HepG2 (cell line): ENCODE data around the gene APEX1. TPM values are rescaled to one million over a fixed set of nuclear protein-coding genes. Genes with fewer than 3 reads are reported as not detected.

Source experiments
- AGO2 ChIP-seq: fragments of 200-400 bp; formaldehyde crosslinking; optimal IDR thresholded peaks from 2 replicates; pipeline ENCODE3; 2017; ENCODE audit warnings: mild to moderate bottlenecking, low read depth, low read length, moderate library complexity
- AKAP8 ChIP-seq: sonication (generic); formaldehyde crosslinking; IDR thresholded peaks from 2 replicates; pipeline ENCODE4 v1.5.1; 2020; ENCODE audit warnings: mild to moderate bottlenecking, missing genetic modification reagents
- CENPBD1 ChIP-seq: sonication (generic); formaldehyde crosslinking; IDR thresholded peaks from 2 replicates; pipeline ENCODE4 v1.8.0; 2022; ENCODE audit warnings: missing genetic modification reagents, low read depth, mild to moderate bottlenecking, borderline replicate concordance
- DMAP1 ChIP-seq: IDR thresholded peaks from 2 replicates; pipeline ENCODE4 v1.6.1; 2016
- ESRRA ChIP-seq: sonication (generic); formaldehyde crosslinking; IDR thresholded peaks from 2 replicates; pipeline ENCODE4 v1.5.1; 2020; ENCODE audit warnings: mild to moderate bottlenecking, low read depth, missing genetic modification reagents
- FOSL1 ChIP-seq: sonication (generic); formaldehyde crosslinking; IDR thresholded peaks from 2 replicates; pipeline ENCODE4 v1.9.0; 2021; ENCODE audit warnings: missing genetic modification reagents, borderline replicate concordance
- MED8 ChIP-seq: sonication (generic); formaldehyde crosslinking; IDR thresholded peaks from 2 replicates; pipeline ENCODE4 v1.8.1; 2023; ENCODE audit warnings: mild to moderate bottlenecking, missing genetic modification reagents; ENCODE audit not compliant: insufficient replicate concordance
- MYNN ChIP-seq: sonication (generic); formaldehyde crosslinking; IDR thresholded peaks from 2 replicates; pipeline ENCODE4 v1.4.0; 2020; ENCODE audit warnings: mild to moderate bottlenecking, low read depth, missing genetic modification reagents
- POLR2AphosphoS5 ChIP-seq: IDR thresholded peaks from 2 replicates; pipeline ENCODE4 v1.6.1; 2012; ENCODE audit warnings: low read depth, low read length
- RFX5 ChIP-seq: IDR thresholded peaks from 2 replicates; pipeline ENCODE4 v1.6.1; 2011; ENCODE audit warnings: low read depth, low read length, improper control_type of control experiment
- TBX2 ChIP-seq: sonication (generic); formaldehyde crosslinking; IDR thresholded peaks from 2 replicates; pipeline ENCODE4 v1.5.0; 2020; ENCODE audit warnings: missing genetic modification reagents, mild to moderate bottlenecking, borderline replicate concordance
- TCF7 ChIP-seq: sonication (generic); IDR thresholded peaks from 2 replicates; pipeline ENCODE4 v1.6.1; 2016; ENCODE audit warnings: antibody characterized with exemption, low read depth
- ZNF263 ChIP-seq: sonication (generic); formaldehyde crosslinking; IDR thresholded peaks from 2 replicates; pipeline ENCODE4 v1.4.0; 2020; ENCODE audit warnings: missing genetic modification reagents
- ZNF354B ChIP-seq: sonication (generic); formaldehyde crosslinking; IDR thresholded peaks from 2 replicates; pipeline ENCODE4 v1.8.0; 2022; ENCODE audit warnings: mild to moderate bottlenecking, missing genetic modification reagents
- ZNF430 ChIP-seq: sonication (generic); formaldehyde crosslinking; IDR thresholded peaks from 2 replicates; pipeline ENCODE4 v1.9.0; 2021; ENCODE audit warnings: mild to moderate bottlenecking, missing genetic modification reagents
- ZNF446 ChIP-seq: sonication (generic); formaldehyde crosslinking; IDR thresholded peaks from 2 replicates; pipeline ENCODE4 v1.5.0; 2020; ENCODE audit warnings: mild to moderate bottlenecking, missing genetic modification reagents
- ZNF644 ChIP-seq: IDR thresholded peaks from 2 replicates; pipeline ENCODE4 v1.6.1; 2016; ENCODE audit warnings: low read depth
- ZNF7 ChIP-seq: IDR thresholded peaks from 2 replicates; pipeline ENCODE4 v1.6.1; 2016; ENCODE audit warnings: missing biosample characterization, missing genetic modification reagents
- ZNF747 ChIP-seq: sonication (generic); formaldehyde crosslinking; IDR thresholded peaks from 2 replicates; pipeline ENCODE4 v1.8.1; 2023; ENCODE audit warnings: missing genetic modification reagents, mild to moderate bottlenecking, borderline replicate concordance
- ZNF883 ChIP-seq: sonication (generic); formaldehyde crosslinking; IDR thresholded peaks from 2 replicates; pipeline ENCODE4 v1.5.1; 2020; ENCODE audit warnings: mild to moderate bottlenecking, missing genetic modification reagents; ENCODE audit errors: not compliant biosample characterization
- ZNF891 ChIP-seq: sonication (generic); formaldehyde crosslinking; IDR thresholded peaks from 2 replicates; pipeline ENCODE4 v1.5.0; 2020; ENCODE audit warnings: mild to moderate bottlenecking, missing genetic modification reagents
- ZSCAN31 ChIP-seq: sonication (generic); formaldehyde crosslinking; IDR thresholded peaks from 2 replicates; pipeline ENCODE4 v1.5.0; 2020; ENCODE audit warnings: low read depth, mild to moderate bottlenecking, missing genetic modification reagents
- polyA plus RNA-seq, 8 experiments: library from polyadenylated mRNA; depleted of rRNA in 3 of 8; stranded (reverse) in 7 of 8; unstranded in 1 of 8; fragments of >200 nt; fragmentation: Illumina TruSeq in 4 of 8; extraction: Trizol in 4 of 8; gene quantifications; 2 replicates each; pipeline versions ENCODE4 v1.2.1 to v1.2.3, GENCODE V29; 2011 to 2016; ENCODE audit warnings: low read depth in 4 of 8, missing spikeins in 1 of 8, mixed read lengths in 1 of 8; ENCODE audit not compliant: insufficient read depth in 1 of 8
- total RNA-seq, 5 experiments: library from RNA; depleted of rRNA; stranded (reverse); fragments of >200 nt; fragmentation: Illumina TruSeq; extraction: Trizol; gene quantifications; 2 replicates each; pipeline ENCODE4 v1.2.3, GENCODE V29; 2016; ENCODE audit warnings: low read depth in 1 of 5
- TF ChIP-seq, protein P1 (sequence below): sonication (generic); formaldehyde crosslinking; IDR thresholded peaks from 2 replicates; pipeline ENCODE4 v1.5.1; 2020; ENCODE audit warnings: missing genetic modification reagents, mild to moderate bottlenecking, borderline replicate concordance
- TF ChIP-seq, protein P2 (sequence below): sonication (generic); formaldehyde crosslinking; IDR thresholded peaks from 2 replicates; pipeline ENCODE4 v1.4.0; 2020; ENCODE audit warnings: missing genetic modification reagents
- TF ChIP-seq, protein P3 (sequence below): sonication (generic); formaldehyde crosslinking; IDR thresholded peaks from 2 replicates; pipeline ENCODE4 v1.5.1; 2020; ENCODE audit warnings: missing genetic modification reagents, mild to moderate bottlenecking, borderline replicate concordance
- TF ChIP-seq, protein P4 (sequence below): sonication (generic); formaldehyde crosslinking; IDR thresholded peaks from 2 replicates; pipeline ENCODE4 v1.8.0; 2022; ENCODE audit warnings: mild to moderate bottlenecking, missing genetic modification reagents, moderate library complexity

Gene APEX1
- total and polyA plus RNA-seq, 2 of the 13 experiments (the other 11 are each of a cell fraction or from before 2014, with no cell fraction given), result 171 to 405 TPM

- TF ChIP-seq, protein P1, sequence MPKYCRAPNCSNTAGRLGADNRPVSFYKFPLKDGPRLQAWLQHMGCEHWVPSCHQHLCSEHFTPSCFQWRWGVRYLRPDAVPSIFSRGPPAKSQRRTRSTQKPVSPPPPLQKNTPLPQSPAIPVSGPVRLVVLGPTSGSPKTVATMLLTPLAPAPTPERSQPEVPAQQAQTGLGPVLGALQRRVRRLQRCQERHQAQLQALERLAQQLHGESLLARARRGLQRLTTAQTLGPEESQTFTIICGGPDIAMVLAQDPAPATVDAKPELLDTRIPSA (CRISPR knock-in tag), result no peak
- no peak for TF ChIP-seq ESRRA (CRISPR knock-in tag)
- peak; percentile 100 for TF ChIP-seq DMAP1 (CRISPR knock-in tag)
- TF ChIP-seq ZNF644, result no peak; the same call in 1 of the 2 replicates
- TF ChIP-seq ZSCAN31 (CRISPR knock-in tag), result peak; percentile 50; the same call in 1 of the 2 replicates
- no peak for TF ChIP-seq MYNN
- TF ChIP-seq RFX5, result no peak; the same call in none of the 2 replicates
- peak; percentile 56 for TF ChIP-seq ZNF263 (CRISPR knock-in tag)
- peak; percentile 83 for TF ChIP-seq TBX2 (CRISPR knock-in tag)
- TF ChIP-seq, protein P2, sequence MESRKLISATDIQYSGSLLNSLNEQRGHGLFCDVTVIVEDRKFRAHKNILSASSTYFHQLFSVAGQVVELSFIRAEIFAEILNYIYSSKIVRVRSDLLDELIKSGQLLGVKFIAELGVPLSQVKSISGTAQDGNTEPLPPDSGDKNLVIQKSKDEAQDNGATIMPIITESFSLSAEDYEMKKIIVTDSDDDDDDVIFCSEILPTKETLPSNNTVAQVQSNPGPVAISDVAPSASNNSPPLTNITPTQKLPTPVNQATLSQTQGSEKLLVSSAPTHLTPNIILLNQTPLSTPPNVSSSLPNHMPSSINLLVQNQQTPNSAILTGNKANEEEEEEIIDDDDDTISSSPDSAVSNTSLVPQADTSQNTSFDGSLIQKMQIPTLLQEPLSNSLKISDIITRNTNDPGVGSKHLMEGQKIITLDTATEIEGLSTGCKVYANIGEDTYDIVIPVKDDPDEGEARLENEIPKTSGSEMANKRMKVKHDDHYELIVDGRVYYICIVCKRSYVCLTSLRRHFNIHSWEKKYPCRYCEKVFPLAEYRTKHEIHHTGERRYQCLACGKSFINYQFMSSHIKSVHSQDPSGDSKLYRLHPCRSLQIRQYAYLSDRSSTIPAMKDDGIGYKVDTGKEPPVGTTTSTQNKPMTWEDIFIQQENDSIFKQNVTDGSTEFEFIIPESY (CRISPR knock-in tag), result peak; percentile 38; the same call in 1 of the 2 replicates
- TF ChIP-seq FOSL1 (CRISPR knock-in tag), result no peak
- TF ChIP-seq AKAP8 (CRISPR knock-in tag), result no peak
- TF ChIP-seq, protein P3, sequence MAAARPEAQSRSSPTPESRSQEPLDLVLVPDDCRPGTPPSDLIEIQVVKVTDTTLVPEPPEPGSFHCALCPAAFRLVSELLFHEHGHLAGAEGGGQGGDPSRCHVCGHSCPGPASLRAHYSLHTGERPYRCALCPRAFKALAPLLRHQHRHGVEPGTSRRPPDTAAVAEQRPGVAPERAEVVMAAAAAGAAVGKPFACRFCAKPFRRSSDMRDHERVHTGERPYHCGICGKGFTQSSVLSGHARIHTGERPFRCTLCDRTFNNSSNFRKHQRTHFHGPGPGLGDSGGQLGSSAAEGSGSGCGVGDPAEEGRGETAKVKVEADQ (CRISPR knock-in tag), result peak; percentile 78; the same call in 1 of the 2 replicates
- TF ChIP-seq ZNF747 (CRISPR knock-in tag), result peak; percentile 84; the same call in 1 of the 2 replicates
- TF ChIP-seq ZNF430 (CRISPR knock-in tag), result peak; percentile 87
- TF ChIP-seq CENPBD1 (CRISPR knock-in tag), result no peak; the same call in 1 of the 2 replicates
- TF ChIP-seq ZNF354B (CRISPR knock-in tag), result no peak; the same call in 1 of the 2 replicates
- TF ChIP-seq TCF7, result no peak
- TF ChIP-seq ZNF446 (CRISPR knock-in tag), result 0 out of 2 replicates have a peak, but pooled peaks have one; percentile 53
- TF ChIP-seq ZNF7 (CRISPR knock-in tag), result no peak
- peak; percentile 84 for TF ChIP-seq ZNF891 (CRISPR knock-in tag)
- peak; percentile 95 for TF ChIP-seq POLR2AphosphoS5
- TF ChIP-seq MED8 (CRISPR knock-in tag), result peak; percentile 80
- TF ChIP-seq AGO2, result peak; percentile 60
- TF ChIP-seq, protein P4, sequence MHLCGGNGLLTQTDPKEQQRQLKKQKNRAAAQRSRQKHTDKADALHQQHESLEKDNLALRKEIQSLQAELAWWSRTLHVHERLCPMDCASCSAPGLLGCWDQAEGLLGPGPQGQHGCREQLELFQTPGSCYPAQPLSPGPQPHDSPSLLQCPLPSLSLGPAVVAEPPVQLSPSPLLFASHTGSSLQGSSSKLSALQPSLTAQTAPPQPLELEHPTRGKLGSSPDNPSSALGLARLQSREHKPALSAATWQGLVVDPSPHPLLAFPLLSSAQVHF, result no peak
- TF ChIP-seq ZNF883 (CRISPR knock-in tag), result peak; percentile 34
These were observed at the start of gene APEX1, which contains the start of gene OSGEP (continued) for GRCh38 chr14:20454516-20455354.
